ENCODE data around the gene VPS13D. TPM values are rescaled to one million over a fixed set of nuclear protein-coding genes. Genes with fewer than 3 reads are reported as not detected.

VPS13D gene
- total and polyA plus RNA-seq, 10 of the 15 experiments (the other 5 are each of a cell fraction or from before 2014, with no cell fraction given) = 1.4 to 16.9 (median 8.5) TPM

GRCh38 chr1:12553963-12554362 is 324.1 kb downstream of the VPS13D start:
- in situ Hi-C loops (cut with MboI) (no loop called here), intact Hi-C loops (cut with micrococcal nuclease; ENCODE audit: unreplicated experiment) (no loop called here)
- Histone ChIP-seq H3K9me3 (replicated peaks; ENCODE audit: control insufficient read depth, insufficient read depth, low read length) (no peaks in the 10 kb centered on the region; the same call in 2 of the 3 replicates), H3K36me3 (ENCODE audit: control insufficient read depth in 2 of 2, insufficient read depth in 2 of 2, low read length in 1 of 2) (no peaks in the 10 kb centered on the region), H3K4me2 (ENCODE audit: control insufficient read depth, insufficient read depth) (no peak overlapping the region), H3K27me3 (replicated peaks in 1 of 2; ENCODE audit: control insufficient read depth in 2 of 2, insufficient read depth in 2 of 2, low read length in 1 of 2) (no peaks in the 10 kb centered on the region; a peak in 1 of 4 replicates), H3K27ac (ENCODE audit: control insufficient read depth, insufficient read depth) (no peak overlapping the region), H4K20me1 (ENCODE audit: control insufficient read depth, insufficient read depth) (no peaks in the 10 kb centered on the region), H3K9ac (ENCODE audit: control insufficient read depth, insufficient read depth, low read length) (no peak overlapping the region), H3K4me1 (ENCODE audit: control insufficient read depth, insufficient read depth, low read length) (no peaks in the 10 kb centered on the region), H3K79me2 (ENCODE audit: control insufficient read depth, insufficient read depth, low read length) (no peaks in the 10 kb centered on the region), H2AFZ (ENCODE audit: control insufficient read depth, low read depth, low read length) (no peak overlapping the region), H3K4me3 (no peak overlapping the region)
- DNase-seq (ENCODE audit: low read depth, low spot score) (no peak), FAIRE-seq (no peak), ATAC-seq (peak; percentile 24; the same call in 1 of the 3 replicates)
- TF ChIP-seq CBX3 (IDR thresholded peaks at IDR 0.05; ENCODE audit: borderline replicate concordance, low read depth) (no peak), NFYB (IDR thresholded peaks at IDR 0.05; ENCODE audit: insufficient read depth, low read depth, low read length) (peak; percentile 45; the same call in 1 of the 2 replicates)
- ChIA-PET CTCF (no interaction called here), SMC1A (ENCODE audit: uncharacterized antibody, unreplicated experiment) (no interaction called here), POLR2A (no interaction called here), RAD21 (ENCODE audit: unreplicated experiment) (no interaction called here)
- 32% methylated on average over 3 of the region's 3 CpGs for WGBS (ENCODE audit: insufficient coverage, insufficient replicate concordance, low lambda C conversion rate, missing lambda C conversion rate)
- BruUV-seq (replicated peaks) = no TSS peak

DNA sequence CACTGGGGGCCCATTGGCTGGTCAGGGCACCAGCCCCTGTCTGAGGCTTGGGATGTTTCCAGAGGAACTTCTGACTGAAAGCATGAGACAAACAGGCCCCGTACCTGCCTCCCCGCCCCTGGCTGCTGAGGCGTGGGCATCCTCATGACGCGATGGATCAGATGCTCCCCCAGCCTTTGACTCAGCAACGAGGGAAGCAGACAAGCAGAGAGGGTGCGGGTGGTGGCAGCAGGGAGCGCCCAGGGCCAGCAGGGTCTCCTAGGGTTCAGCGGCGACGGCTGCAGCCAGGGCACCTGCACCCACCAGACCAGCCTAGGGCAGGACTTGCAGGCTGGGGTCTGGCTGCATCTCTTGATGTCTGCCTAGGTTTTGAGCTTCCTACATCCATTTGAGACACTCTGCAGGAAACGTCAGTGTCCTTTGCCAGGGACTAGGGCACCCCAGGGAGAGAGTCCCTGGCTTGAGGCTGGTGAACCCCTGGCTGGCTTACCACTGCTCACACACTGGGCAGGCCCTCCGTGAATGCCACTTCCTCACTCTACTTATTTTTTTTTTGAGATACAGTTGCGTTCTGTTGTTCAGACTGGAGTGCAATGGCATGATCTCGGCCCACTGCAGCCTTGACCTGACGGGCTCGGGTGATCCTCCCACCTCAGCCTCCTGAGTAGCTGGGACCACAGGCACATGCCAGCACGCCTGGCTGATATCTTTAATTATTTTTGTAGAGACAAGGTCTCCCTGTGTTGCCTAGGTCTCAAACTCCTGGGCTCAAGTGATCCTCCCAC is 324.9 kb downstream of the VPS13D start:
- H3K36me3 ChIP-seq (ENCODE audit: control insufficient read depth in 2 of 2, insufficient read depth in 2 of 2, low read length in 1 of 2) = no peaks in the 10 kb centered on the region
- TF ChIP-seq ZNF622 (IDR thresholded peaks at IDR 0.05) = no peak
- no peak for TF ChIP-seq PAX8 (IDR thresholded peaks at IDR 0.05)
- TF ChIP-seq BCLAF1 (IDR thresholded peaks at IDR 0.05) = no peak
- TF ChIP-seq, protein P1, sequence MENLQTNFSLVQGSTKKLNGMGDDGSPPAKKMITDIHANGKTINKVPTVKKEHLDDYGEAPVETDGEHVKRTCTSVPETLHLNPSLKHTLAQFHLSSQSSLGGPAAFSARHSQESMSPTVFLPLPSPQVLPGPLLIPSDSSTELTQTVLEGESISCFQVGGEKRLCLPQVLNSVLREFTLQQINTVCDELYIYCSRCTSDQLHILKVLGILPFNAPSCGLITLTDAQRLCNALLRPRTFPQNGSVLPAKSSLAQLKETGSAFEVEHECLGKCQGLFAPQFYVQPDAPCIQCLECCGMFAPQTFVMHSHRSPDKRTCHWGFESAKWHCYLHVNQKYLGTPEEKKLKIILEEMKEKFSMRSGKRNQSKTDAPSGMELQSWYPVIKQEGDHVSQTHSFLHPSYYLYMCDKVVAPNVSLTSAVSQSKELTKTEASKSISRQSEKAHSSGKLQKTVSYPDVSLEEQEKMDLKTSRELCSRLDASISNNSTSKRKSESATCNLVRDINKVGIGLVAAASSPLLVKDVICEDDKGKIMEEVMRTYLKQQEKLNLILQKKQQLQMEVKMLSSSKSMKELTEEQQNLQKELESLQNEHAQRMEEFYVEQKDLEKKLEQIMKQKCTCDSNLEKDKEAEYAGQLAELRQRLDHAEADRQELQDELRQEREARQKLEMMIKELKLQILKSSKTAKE (IDR thresholded peaks at IDR 0.05; ENCODE audit: low read depth, poor library complexity, severe bottlenecking) = no peak
- no peak for TF ChIP-seq WRNIP1 (IDR thresholded peaks at IDR 0.05; ENCODE audit: borderline replicate concordance, low read depth, low read length)
- TF ChIP-seq POU2F2 (IDR thresholded peaks at IDR 0.05; ENCODE audit: borderline replicate concordance, low read depth, low read length) = no peak
- no peak for TF ChIP-seq ZBED1 (IDR thresholded peaks at IDR 0.05; ENCODE audit: borderline replicate concordance)
- no peak for TF ChIP-seq HDAC6 (IDR thresholded peaks at IDR 0.05; ENCODE audit: unreplicated experiment)

More for the DNA sequence above, 324.9 kb downstream of the VPS13D start:
- ChIA-PET SMC1A (ENCODE audit: uncharacterized antibody, unreplicated experiment) (no interaction called here), CTCF (no interaction called here), POLR2A (no interaction called here), RAD21 (ENCODE audit: unreplicated experiment) (no interaction called here)
- H3K79me2 ChIP-seq (ENCODE audit: control insufficient read depth, insufficient read depth, low read length) = no peaks in the 10 kb centered on the region
- no peak for DNase-seq (ENCODE audit: low read depth, low spot score)
- no peak for ATAC-seq
- WGBS (ENCODE audit: insufficient coverage, insufficient replicate concordance, low lambda C conversion rate, missing lambda C conversion rate) = 65% methylated on average over 17 of the region's 18 CpGs
- H4K20me1 ChIP-seq (ENCODE audit: control insufficient read depth, insufficient read depth) = no peaks in the 10 kb centered on the region
- BruUV-seq (replicated peaks) = no TSS peak
- FAIRE-seq = no peak
- no peak overlapping the region for H3K4me3 ChIP-seq
- H3K9ac ChIP-seq (ENCODE audit: control insufficient read depth, insufficient read depth, low read length) = no peak overlapping the region
- intact Hi-C loops (cut with micrococcal nuclease; ENCODE audit: unreplicated experiment) = no loop called here
- H3K27ac ChIP-seq (ENCODE audit: control insufficient read depth, insufficient read depth) = no peak overlapping the region
- H2AFZ ChIP-seq (ENCODE audit: control insufficient read depth, low read depth, low read length) = no peak overlapping the region
- in situ Hi-C loops (cut with MboI) = no loop called here
- H3K9me3 ChIP-seq (replicated peaks; ENCODE audit: control insufficient read depth, insufficient read depth, low read length) = no peaks in the 10 kb centered on the region; the same call in 2 of the 3 replicates
- no peaks in the 10 kb centered on the region; a peak in 1 of 4 replicates for H3K27me3 ChIP-seq (replicated peaks in 1 of 2; ENCODE audit: control insufficient read depth in 2 of 2, insufficient read depth in 2 of 2, low read length in 1 of 2)
- no peak overlapping the region for H3K4me2 ChIP-seq (ENCODE audit: control insufficient read depth, insufficient read depth)
- H3K4me1 ChIP-seq (ENCODE audit: control insufficient read depth, insufficient read depth, low read length) = no peaks in the 10 kb centered on the region
